GM21717 (cell line): ENCODE results near the gene SNRNP27.
A peak's percentile ranks its signal among the peaks of the same experiment; 100 is the strongest.
"Not testable (repeated sequence)": the region's sequence is repeated elsewhere in the genome, so short reads cannot be mapped to it uniquely, and the experiment has no call there.

Source experiments
- ATAC-seq: cut with Tn5 transposase; IDR thresholded peaks from one replicate; pipeline ENCODE4 v1.9.1; 2021; ENCODE audit warnings: mild to moderate bottlenecking, moderate library complexity; ENCODE audit not compliant: unreplicated experiment

The SNRNP27 gene, protein sequence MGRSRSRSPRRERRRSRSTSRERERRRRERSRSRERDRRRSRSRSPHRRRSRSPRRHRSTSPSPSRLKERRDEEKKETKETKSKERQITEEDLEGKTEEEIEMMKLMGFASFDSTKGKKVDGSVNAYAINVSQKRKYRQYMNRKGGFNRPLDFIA

DNA sequence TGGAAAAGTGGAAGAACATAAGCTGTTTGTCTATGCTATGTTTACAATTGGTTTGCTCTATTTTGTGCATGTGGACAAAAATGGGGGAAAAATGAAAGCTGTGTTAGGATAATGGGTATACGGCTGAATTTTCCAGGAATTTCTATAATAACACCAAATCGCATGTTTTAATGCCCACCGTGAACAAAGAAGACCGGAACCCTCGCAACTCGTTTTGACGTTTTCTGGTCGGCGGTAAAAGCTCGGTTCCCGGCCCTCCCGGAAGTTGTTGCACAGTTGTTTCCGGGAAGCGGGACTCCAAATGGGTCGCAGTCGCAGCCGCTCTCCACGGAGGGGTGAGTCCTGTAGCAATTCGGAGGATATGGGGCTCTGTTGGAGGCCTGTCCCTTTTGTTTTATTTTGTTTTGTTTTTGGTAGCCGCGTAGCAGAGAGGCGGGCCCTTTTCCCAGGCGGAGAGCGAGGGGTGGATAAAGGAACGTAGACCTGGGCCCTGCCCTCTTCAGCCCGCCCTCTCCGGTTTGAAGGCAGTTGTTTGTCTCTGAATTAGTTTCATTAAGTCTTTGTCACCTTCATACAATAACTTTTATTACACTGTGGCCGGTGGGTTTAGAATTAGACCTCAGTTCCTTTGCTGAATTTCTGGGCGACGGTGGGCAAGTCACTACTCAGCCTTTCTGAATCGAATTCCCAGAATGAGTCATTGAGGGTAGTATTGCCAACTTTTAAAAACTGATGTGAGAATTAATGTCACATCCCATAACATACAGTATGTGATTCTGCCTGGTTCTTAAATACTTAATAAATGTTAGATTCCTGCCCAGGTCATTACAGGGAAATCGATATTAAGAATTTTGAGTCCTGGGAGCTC is at the start of gene SNRNP27:
Gene SNRNP27, plus strand, starts transcription at position 273 of the 868 bp plus-strand sequence. Its CDS starts 29 bp downstream, at position 302.
- ATAC-seq: peak; percentile 53

DNA sequence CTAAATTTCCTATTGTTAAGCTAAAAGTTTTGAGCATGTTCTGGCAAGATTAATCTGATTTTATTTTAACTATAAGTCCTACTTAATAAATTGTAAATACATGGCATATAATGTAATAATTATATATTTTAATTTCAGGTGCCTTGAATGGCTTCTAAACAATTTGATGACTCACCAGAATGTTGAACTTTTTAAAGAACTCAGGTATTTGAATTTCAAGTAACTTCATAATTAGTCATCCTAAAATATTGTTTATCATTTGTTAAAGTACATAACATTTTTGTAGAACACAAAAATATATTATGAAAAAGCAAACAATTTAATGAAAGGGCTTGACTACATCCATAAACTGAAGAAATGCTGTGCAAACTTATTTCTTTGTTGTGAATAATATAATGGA is 49.8 kb upstream of the SNRNP27 start:
- ATAC-seq: no peak

DNA sequence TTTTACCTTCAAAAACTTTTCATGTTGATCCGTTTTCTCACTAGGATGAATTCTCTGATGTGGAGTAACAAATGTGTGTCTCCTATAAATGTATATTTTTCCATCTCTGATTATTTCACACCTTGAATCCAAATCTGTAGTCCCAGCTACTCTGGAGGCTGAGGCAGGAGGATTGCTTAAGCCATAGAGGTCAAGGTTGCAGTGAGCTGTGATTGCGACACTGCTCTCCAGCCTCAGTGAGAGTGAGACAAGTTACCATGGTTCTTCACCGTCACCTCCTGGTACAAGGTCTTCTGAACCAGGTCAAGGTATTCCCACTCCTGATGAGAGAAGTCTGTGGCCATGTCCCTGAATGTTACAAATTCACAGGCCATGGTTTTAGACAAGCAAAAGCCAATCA is 49.2 kb upstream of the SNRNP27 start:
- no peak for ATAC-seq

DNA sequence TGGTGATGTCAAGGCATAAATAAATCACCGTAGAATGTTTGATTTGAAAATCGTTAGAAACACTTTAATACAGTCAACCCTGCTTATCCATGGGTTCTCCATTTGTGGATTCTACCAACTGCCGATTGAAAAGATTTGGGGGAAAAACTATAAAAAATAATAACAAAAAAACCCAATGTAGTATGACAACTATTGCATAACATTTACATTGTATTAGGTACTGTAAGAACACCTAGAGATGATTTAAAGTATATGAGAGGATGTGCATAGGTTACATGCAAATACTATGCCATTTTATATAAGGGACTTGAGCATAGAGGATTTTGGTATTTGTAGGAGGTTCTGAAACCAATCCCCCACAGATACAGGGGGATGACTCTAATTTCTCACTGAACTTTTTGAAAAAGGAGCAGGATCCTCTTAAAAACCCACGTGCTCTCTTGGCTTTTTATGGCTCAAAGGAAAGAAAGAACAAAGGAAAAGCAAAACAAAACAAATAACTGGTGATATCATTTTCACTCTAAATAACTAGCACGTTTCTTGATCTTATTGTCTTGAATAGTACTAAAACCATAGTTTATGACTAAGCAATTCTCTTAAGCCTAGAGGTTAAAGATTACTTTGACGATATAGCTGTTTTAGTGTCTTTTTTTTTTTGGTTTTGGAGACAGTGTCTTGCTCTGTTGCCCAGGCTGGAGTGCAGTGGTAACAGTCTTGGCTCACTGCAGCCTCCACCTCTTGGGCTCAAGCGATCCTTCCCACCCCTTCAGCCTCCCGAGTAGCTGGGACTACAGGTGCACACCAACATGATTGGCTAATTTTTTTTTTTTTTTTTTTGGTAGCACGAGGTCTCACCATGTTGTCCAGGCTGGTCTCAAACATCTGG is 47.3 kb upstream of the SNRNP27 start:
- no peak for ATAC-seq

DNA sequence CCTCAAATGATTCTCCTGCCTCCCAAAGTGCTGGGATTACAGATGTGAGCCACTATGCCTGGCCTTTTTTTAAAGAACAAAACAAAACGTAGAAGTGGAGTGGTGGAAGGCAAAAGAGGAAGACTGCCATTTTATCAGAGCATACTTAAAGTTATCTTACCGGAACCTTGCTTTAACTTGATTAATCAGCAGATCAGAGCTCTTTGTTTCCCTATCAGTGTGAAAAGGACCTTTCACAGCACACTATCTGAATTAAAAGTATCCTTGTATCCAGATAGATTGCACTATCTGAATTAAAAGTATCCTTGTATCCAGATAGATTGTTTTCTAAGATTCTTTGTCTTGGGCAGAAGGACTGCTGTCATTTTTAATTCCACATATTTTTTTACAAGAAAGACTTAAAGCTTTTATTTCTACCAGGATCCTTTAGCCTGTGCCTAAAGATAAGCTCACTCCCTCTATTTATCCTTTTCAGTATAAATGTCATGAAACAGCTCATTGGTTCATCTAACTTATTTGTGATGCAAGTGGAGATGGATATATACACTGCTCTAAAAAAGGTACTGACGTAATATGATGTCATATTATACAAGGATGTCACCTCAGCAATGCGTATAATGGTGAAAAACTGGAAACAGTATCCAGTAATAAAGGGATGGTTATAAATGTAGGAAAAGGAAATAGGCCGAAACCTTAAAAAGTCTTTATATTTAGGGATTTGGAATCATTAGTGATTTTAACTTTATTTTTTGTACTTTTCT is 46.5 kb upstream of the SNRNP27 start:
- no peak for ATAC-seq

DNA sequence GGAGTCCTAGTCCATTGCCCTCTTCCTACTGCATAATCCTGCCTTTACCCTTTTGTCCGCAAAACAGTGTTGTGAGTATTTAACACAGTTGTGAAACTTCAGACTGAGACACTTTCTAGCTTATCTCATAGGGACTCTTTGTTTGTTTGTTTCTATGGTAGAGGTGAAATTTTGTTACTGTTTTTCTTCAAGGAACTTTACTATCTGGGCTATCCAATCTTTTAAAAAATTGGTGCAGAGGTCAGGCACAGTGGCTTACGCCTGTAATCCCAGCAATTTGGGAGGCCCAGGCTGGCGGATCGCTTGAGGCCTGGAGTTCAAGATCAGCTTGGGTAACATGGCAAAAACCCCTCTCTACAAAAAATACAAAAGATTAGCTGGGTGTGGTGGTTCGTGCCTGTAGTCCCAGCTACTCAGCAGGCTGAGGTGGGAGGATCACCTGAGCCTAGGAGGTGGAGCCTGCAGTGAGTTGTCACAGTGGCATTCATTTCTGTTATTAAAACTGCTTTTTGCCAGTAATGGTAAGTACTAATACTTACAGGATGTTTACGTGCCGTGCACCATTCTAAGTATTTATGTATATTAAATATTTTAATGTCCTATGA is 45.5 kb upstream of the SNRNP27 start:
- ATAC-seq: no peak

DNA sequence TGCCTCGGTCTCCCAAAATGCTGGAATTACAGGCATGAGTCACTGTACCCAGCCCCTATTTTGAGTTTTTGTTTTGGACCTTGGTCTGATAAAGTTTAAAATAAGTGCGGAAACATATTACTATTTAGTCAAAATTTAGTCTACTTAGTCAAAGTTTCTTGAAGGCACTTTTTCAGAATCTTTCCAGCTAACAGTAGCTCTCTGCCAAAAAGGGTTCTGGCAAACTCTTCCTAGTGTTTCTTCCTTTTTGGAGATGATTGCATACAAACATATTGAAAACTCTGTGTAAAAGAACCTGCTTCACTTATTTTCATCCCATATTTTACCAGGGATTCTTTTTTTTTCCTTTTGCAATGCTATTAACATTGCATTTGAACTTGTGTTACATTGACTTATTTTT is 35.5 kb upstream of the SNRNP27 start:
- no peak for ATAC-seq

DNA sequence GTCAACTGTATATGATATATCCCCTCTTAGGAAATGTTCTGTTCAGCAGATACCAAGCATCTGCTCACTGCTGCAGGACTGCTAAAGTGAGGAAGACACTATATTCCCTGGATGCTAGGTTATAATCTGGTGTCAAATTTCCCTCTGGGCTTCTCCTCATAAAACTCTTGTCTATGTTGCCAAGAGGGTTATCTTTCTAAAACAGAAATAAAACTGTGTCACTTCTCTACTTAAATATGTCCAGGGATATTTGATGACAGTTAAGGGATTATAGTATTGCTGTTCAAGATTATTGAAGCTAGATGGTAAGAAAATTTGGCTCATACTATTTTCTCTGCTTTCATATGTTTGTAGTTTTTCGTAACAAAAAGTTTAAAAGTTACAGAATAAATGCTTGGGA is 30.5 kb upstream of the SNRNP27 start:
- ATAC-seq: no peak

DNA sequence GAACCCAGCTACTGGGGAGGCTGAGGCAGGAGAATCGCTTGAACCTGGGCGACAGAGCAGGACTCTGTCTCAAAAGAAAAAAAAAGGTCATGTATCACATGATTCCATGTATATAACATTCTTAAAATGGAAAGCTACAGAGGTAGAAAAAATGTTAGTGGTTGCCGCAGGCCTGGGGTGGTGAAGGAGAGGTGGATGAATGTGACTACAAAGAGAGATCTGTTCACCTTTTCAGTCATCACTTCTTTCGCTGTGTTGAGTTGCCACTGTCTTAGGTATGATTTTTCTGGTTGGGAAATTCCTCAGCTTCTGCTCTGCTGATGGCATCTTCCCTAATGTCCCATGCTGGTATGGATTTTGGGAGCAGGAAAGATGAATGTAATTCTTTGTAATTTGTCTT is 5.3 kb upstream of the SNRNP27 start:
- ATAC-seq: no peak

DNA sequence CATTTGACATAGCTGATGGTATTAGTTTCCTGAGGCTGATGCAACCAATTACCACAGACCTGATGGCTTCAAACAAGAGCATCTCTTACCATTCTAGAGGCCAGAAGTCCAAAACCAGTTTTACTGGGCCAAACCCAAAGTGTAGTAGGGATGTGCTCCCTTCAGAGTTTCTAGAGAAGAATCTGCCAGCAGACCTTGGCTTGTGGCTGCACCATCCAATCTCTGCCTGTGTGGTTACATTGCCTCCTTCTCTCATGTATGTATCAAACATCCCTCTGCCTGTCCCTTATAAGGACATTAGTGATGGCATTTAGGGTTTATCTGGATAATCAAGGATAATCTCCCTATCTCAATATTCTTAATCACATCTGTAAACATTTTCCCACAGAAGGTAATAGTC is 4.5 kb upstream of the SNRNP27 start:
- ATAC-seq: no peak

DNA sequence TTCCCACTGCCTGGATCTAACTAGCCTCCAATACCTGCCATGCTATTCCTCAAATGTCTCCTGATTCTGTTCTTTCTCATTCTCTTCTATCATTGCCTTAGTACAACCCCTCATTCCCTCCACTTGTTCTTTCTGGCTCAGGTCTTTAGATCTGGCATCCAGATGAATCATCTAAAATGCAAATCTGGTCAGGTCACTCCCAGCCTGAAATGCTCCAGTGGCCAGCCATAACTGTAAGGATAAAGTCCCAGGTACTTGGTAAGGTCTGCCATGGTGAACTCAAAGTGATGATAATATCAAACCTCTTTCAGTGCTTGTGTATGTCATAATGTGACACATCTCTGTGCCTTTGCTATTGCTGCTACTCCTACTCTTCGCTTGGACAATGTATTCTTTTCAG is 2.9 kb upstream of the SNRNP27 start:
- ATAC-seq: no peak

DNA sequence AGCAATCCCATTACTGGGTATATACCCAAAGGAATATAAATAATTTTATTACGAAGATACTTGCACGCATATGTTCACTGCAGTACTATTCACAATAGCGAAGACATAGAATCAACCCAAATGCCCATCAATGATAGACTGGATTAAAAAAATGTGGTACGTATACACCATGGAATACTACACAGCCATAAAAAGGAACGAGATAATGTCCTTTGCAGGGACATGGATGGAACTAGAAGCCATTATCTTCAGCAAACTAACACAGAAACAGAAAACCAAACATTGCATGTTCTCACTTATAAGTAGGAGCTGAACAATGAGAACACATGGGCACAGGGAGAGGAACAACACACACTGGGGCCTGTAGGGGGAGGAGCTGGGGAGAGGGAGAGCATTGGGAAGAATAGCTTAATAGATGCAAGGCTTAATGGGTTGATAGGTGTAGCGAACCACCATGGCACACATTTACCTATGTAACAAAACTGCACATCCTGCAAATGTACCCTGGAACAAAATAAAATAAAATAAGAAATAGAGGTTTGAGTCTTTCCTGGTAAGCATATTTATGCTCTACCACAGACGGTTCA is 825 bp upstream of the SNRNP27 start:
- not testable (repeated sequence) for ATAC-seq

DNA sequence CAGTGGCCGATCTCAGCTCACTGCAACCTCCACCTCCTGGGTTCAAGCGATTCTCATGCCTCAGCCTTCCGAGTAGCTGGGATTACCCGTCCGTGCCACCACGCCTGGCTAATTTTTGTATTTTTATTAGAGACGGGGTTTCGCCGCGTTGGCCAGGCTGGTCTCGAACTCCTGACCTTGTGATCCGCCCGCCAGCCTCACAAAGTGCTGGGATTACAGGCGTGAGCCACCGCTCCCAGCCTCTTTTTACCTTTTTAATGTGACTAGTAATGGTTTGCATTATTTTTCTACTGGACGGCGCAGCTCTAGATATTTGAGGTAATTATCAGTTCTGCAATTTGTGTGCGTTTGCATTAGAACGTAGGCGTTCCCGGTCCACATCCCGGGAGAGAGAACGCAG is 981 bp downstream of the SNRNP27 start:
- ATAC-seq: not testable (repeated sequence)

DNA sequence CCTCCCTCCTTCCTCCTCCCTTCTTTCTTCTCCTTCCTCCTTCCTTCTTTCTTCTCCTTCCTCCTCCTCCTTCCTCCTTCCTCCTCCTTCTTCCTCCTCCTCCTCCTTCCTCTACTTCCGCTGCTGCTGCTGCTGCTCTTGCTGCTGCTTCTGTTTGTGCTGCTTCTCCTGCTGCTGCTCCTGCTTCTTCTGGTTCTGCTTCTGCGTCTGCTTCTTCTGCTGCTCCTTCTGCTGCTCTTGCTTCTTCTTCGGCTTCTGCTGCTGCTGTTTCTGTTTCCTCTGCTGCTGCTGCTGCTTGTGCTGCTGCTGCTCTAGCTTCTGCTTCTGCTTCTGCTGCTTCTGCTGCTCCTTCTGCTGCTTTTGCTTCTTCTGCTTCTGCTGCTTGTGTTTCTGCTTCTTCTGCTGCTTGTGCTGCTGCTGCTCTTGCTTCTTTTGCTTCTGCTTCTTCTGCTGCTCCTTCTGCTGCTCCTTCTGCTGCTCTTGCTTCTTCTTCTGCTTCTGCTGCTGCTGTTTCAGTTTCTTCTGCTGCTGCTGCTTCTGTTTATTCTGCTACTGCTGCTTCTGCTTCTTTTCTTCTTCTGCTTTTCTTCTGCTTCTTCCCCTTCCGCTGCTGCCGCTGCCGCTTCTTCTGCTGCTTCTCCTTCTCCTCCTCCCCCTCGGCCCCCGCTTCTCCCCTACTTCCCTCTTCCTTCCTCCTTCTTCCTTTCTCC is 8.6 kb downstream of the SNRNP27 start:
- no peak for ATAC-seq

DNA sequence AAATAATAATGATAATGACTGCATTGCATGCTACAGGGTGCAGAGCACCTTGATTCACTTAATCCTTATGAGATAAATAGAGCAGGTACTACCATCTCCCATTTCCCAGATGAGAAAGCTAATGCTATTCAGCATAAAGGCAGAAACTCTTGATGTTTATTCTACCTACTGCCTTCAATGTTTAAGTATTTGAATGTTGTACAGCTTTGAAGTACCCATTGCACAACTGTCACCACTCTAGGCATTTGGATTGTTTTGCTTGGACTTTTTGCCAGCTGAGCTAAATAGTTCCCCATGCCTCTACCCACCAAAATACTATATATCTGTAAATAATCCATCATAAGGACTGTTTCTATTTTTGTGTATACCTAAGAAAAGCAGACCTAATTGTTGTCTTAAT is 13.5 kb downstream of the SNRNP27 start:
- no peak for ATAC-seq

DNA sequence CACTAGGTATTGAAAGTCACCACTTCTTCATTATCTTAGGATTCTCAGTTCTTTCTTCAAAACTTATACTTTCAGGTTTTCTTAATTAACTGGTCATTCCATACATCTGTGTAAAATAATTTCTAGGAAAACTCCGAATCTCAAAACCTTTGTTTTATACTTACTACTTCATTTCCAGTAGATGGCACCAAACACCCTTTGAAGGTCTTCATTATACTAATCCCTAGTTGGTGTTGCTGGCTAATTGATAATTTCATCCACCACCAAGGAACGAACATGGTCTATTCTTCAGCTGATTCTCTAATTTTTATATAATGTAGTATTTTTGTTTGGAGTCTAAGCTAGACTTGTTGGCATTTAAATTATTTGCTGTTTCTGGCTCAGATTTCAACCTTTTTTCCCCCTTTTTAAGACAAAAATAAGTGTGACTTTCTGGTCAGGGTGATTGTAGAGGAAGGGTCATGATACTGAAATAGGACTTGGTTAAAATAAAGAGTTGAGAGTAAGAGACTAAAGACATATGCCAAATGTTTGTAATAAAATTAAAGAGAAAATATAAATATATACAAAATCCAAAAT is 18.3 kb downstream of the SNRNP27 start:
- ATAC-seq: no peak

DNA sequence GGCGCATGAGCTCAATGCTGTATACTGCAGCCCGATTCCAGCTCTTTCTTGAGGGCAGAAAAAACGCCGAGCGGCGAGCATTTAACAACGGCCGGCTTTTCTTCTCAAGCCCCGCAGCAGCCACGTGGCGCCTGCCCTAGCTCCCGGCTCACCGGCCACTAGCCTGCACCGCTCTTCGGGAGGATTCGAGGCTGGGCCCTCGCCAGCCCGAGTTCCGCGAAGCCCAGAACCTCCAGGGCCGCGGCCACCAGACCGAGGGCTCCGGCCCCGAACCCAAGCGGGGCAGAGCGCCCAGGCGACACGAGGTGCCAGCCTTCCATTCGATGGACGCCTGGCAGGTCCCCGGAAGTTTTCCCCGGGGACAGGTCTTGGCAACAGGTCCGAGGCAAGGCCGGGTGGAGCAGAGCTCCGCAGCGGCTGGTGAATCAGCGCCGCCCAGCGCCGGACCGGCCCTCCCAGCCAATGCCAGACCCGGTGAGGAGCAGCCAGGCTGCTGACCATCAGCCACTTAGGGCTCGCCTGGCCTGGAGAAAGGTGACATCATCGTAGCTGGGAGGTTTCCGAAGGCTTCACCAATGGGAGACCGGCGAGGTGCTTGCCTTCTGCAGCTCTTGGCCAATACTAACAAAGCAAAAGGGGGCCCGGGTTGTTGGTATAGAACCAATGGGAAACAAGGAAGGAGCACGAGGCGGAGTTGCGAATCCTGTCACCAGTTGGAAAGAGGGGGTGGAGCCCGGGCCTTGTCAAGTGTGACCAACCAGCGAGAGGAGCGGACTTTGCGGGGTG is 20.6 kb downstream of the SNRNP27 start:
- peak; percentile 89 for ATAC-seq
